Smooth muscle cell (in vitro differentiated cells): ENCODE measurements around the gene NOVA2. TPM values are rescaled to one million over a fixed set of nuclear protein-coding genes. Genes with fewer than 3 reads are reported as not detected.

Source experiments
- DNase-seq: peaks from one replicate; lab custom pipeline; 2025; ENCODE audit not compliant: unreplicated experiment; lab: John Stamatoyannopoulos, UW
- H2AFZ ChIP-seq: fragments of 200-600 bp; sonication (generic); 2 replicates; pipeline ENCODE4 v1.6.0; 2016; ENCODE audit warnings: antibody characterized with exemption, low read depth, mild to moderate bottlenecking
- H3F3A ChIP-seq: fragments of 200-600 bp; sonication (generic); 2 replicates; pipeline ENCODE4 v1.6.0; 2017; ENCODE audit warnings: antibody characterized with exemption, low read depth
- H3K27ac ChIP-seq: fragments of 200-600 bp; sonication (generic); 2 replicates; pipeline ENCODE4 v1.5.1; 2016; ENCODE audit warnings: low read depth, mild to moderate bottlenecking
- H3K27me3 ChIP-seq: fragments of 200-600 bp; sonication (generic); 2 replicates; pipeline ENCODE4 v1.6.1; 2016; ENCODE audit warnings: low read depth, mild to moderate bottlenecking
- H3K36me3 ChIP-seq: fragments of 200-600 bp; sonication (generic); 2 replicates; pipeline ENCODE4 v1.5.1; 2016; ENCODE audit warnings: low read depth
- H3K4me1 ChIP-seq: fragments of 200-600 bp; sonication (generic); 2 replicates; pipeline ENCODE4 v1.5.1; 2016; ENCODE audit warnings: low read depth
- H3K4me2 ChIP-seq: fragments of 200-600 bp; sonication (generic); 2 replicates; pipeline ENCODE4 v1.6.0; 2016; ENCODE audit warnings: mild to moderate bottlenecking
- H3K4me3 ChIP-seq: fragments of 200-600 bp; sonication (generic); 2 replicates; pipeline ENCODE4 v1.5.1; 2016; ENCODE audit warnings: mild to moderate bottlenecking
- H3K79me2 ChIP-seq: fragments of 200-600 bp; sonication (generic); 2 replicates; pipeline ENCODE4 v1.6.0; 2016; ENCODE audit warnings: low read depth, mild to moderate bottlenecking
- H3K9ac ChIP-seq: fragments of 200-600 bp; sonication (generic); 2 replicates; pipeline ENCODE4 v1.6.0; 2016; ENCODE audit warnings: low read depth
- H3K9me3 ChIP-seq: fragments of 200-600 bp; sonication (generic); replicated peaks from 2 replicates; pipeline ENCODE4 v1.5.1; 2016; ENCODE audit warnings: low read depth
- H4K20me1 ChIP-seq: fragments of 200-600 bp; sonication (generic); 2 replicates; pipeline ENCODE4 v1.6.0; 2016; ENCODE audit warnings: low read depth
- CTCF ChIP-seq: fragments of 200-600 bp; sonication (generic); IDR thresholded peaks from 2 replicates; pipeline ENCODE4 v1.5.1; 2017; ENCODE audit warnings: borderline replicate concordance, mild to moderate bottlenecking, antibody characterized with exemption; ENCODE audit not compliant: insufficient read depth, poor library complexity, severe bottlenecking
- WGBS: methylation state at CpG from one replicate; pipeline ENCODE4 v1.1.7; 2016; ENCODE audit warnings: low lambda C conversion rate; 5-methylcytosine and 5-hydroxymethylcytosine counted together
- polyA plus RNA-seq: library from polyadenylated mRNA; unstranded; fragments of >200 nt; fragmentation: Nextera tagmentation; extraction: Ambion mirVana; gene quantifications from 2 replicates; pipeline ENCODE4 v1.2.1, GENCODE V29; 2016
- total RNA-seq: library from RNA; depleted of rRNA; stranded (reverse); fragments of >200 nt; gene quantifications from 2 replicates; pipeline ENCODE4 v1.2.3, GENCODE V29; 2014

Gene NOVA2
- total and polyA plus RNA-seq, 2 experiments from 2014 or later = 0.04 to 0.24 TPM

GRCh38 chr19:45978156-45978555, 4.5 kb upstream of the NOVA2 start:
- Histone ChIP-seq H3K27me3 (peaks cover 42% of the 10 kb centered on the region), H3K4me3 (no peak overlapping the region), H2AFZ (no peak overlapping the region), H4K20me1 (no peaks in the 10 kb centered on the region), H3K4me1 (no peaks in the 10 kb centered on the region), H3K27ac (no peak overlapping the region), H3K36me3 (no peaks in the 10 kb centered on the region), H3F3A (no peaks in the 10 kb centered on the region), H3K79me2 (no peaks in the 10 kb centered on the region), H3K9ac (no peak overlapping the region), H3K4me2 (no peak overlapping the region), H3K9me3 (no peaks in the 10 kb centered on the region)
- WGBS = 77% methylated on average over 7 of the region's 7 CpGs
- no peak for DNase-seq
- no peak for TF ChIP-seq CTCF

- no peak overlapping the region for H3K27ac ChIP-seq
- H3K27me3 ChIP-seq = peaks cover 62% of the 10 kb centered on the region
- no peaks in the 10 kb centered on the region for H3F3A ChIP-seq
- DNase-seq = no peak
- no peaks in the 10 kb centered on the region for H3K9me3 ChIP-seq
- TF ChIP-seq CTCF = no peak
- no peak overlapping the region for H3K4me3 ChIP-seq
- no peak overlapping the region for H3K4me2 ChIP-seq
- H4K20me1 ChIP-seq = no peaks in the 10 kb centered on the region
- no peaks in the 10 kb centered on the region for H3K79me2 ChIP-seq
- WGBS = 80% methylated on average over 13 of the region's 14 CpGs
- no peaks in the 10 kb centered on the region for H3K4me1 ChIP-seq
- H3K36me3 ChIP-seq = no peaks in the 10 kb centered on the region
- H2AFZ ChIP-seq = no peak overlapping the region
- no peak overlapping the region for H3K9ac ChIP-seq
Measured at GRCh38 chr19:45976178-45976577, 2.5 kb upstream of the NOVA2 start.

GRCh38 chr19:45975306-45976070, 1.8 kb upstream of the NOVA2 start:
- no peak overlapping the region for H3K9ac ChIP-seq
- no peaks in the 10 kb centered on the region for H3K9me3 ChIP-seq
- no peaks in the 10 kb centered on the region for H3F3A ChIP-seq
- H3K27me3 ChIP-seq = peaks cover 66% of the 10 kb centered on the region
- H3K4me2 ChIP-seq = no peak overlapping the region
- no peak overlapping the region for H3K27ac ChIP-seq
- TF ChIP-seq CTCF = no peak
- no peaks in the 10 kb centered on the region for H3K36me3 ChIP-seq
- no peaks in the 10 kb centered on the region for H3K79me2 ChIP-seq
- DNase-seq = no peak
- no peak overlapping the region for H2AFZ ChIP-seq
- 86% methylated on average over 11 of the region's 11 CpGs for WGBS
- H3K4me3 ChIP-seq = no peak overlapping the region
- no peaks in the 10 kb centered on the region for H3K4me1 ChIP-seq
- H4K20me1 ChIP-seq = no peaks in the 10 kb centered on the region
